ENCODE data around the gene HSPA1A.

Gene HSPA1A

DNA sequence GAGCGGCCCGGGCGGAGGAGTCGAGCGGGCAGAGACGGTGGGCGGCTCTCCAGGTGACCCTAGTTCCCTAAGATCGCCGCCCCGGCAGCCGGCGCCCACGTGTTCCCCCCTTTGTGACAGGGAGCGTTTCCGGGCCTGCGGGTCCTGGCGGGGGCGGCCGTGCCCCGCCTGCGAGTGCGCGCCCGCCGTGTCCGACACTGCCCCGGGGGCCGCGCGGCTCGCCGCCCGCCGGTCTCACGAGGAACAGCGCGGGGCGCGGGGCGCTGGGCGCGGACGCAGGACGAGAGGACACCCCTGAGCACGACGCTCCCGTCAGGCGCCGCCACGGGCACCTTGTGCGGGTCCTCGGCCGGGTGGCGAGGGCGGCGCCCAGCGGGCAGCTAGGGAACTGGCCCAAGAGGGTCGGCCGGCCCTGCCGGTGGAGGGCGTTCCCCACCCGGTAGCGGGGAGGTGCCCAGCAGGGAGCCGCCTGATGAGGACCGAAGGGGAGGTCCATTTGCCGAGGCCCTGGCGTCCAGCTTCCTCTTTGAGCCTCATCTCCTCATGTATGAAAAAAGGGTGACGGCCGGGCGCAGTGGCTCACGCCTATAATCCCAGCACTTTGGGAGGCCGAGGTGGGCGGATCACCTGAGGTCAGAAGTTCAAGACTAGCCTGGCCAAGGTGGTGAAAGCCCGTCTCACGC, 19.6 kb upstream of the HSPA1A start, which contains the start of gene VARS1 (continued):
- TF ChIP-seq, protein P1, sequence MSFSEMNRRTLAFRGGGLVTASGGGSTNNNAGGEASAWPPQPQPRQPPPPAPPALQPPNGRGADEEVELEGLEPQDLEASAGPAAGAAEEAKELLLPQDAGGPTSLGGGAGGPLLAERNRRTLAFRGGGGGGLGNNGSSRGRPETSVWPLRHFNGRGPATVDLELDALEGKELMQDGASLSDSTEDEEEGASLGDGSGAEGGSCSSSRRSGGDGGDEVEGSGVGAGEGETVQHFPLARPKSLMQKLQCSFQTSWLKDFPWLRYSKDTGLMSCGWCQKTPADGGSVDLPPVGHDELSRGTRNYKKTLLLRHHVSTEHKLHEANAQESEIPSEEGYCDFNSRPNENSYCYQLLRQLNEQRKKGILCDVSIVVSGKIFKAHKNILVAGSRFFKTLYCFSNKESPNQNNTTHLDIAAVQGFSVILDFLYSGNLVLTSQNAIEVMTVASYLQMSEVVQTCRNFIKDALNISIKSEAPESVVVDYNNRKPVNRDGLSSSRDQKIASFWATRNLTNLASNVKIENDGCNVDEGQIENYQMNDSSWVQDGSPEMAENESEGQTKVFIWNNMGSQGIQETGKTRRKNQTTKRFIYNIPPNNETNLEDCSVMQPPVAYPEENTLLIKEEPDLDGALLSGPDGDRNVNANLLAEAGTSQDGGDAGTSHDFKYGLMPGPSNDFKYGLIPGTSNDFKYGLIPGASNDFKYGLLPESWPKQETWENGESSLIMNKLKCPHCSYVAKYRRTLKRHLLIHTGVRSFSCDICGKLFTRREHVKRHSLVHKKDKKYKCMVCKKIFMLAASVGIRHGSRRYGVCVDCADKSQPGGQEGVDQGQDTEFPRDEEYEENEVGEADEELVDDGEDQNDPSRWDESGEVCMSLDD (tag by site-specific recombination; IDR thresholded peaks at IDR 0.05), result peak; percentile 64
- TF ChIP-seq, protein P2, sequence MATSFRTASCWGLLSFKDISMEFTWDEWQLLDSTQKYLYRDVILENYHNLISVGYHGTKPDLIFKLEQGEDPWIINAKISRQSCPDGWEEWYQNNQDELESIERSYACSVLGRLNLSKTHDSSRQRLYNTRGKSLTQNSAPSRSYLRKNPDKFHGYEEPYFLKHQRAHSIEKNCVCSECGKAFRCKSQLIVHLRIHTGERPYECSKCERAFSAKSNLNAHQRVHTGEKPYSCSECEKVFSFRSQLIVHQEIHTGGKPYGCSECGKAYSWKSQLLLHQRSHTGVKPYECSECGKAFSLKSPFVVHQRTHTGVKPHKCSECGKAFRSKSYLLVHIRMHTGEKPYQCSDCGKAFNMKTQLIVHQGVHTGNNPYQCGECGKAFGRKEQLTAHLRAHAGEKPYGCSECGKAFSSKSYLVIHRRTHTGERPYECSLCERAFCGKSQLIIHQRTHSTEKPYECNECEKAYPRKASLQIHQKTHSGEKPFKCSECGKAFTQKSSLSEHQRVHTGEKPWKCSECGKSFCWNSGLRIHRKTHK (tag by site-specific recombination; IDR thresholded peaks at IDR 0.05), result no peak
- TF ChIP-seq YY1 (tag by site-specific recombination; IDR thresholded peaks at IDR 0.05) (peak; percentile 42), ZNF404 (tag by site-specific recombination; IDR thresholded peaks at IDR 0.05) (no peak), ZNF626 (tag by site-specific recombination; IDR thresholded peaks at IDR 0.05) (no peak), ZNF670 (tag by site-specific recombination; IDR thresholded peaks at IDR 0.05; ENCODE audit: low read depth) (no peak), ZNF132 (tag by site-specific recombination; IDR thresholded peaks at IDR 0.05; ENCODE audit: borderline replicate concordance) (no peak), KLF9 (tag by site-specific recombination; IDR thresholded peaks at IDR 0.05; ENCODE audit: low read depth) (peak; percentile 79), SALL2 (tag by site-specific recombination; IDR thresholded peaks at IDR 0.05; ENCODE audit: borderline replicate concordance) (no peak), ZNF211 (tag by site-specific recombination; IDR thresholded peaks at IDR 0.05; ENCODE audit: low read depth) (no peak), KLF16 (tag by site-specific recombination; IDR thresholded peaks at IDR 0.05) (peak; percentile 36; the same call in 1 of the 2 replicates), ZNF548 (tag by site-specific recombination; IDR thresholded peaks at IDR 0.05) (no peak), SCRT2 (tag by site-specific recombination; IDR thresholded peaks at IDR 0.05) (0 out of 2 replicates have a peak, but pooled peaks have one; percentile 8), ZNF416 (tag by site-specific recombination; IDR thresholded peaks at IDR 0.05) (no peak; the same call in 1 of the 2 replicates), KLF10 (tag by site-specific recombination; IDR thresholded peaks at IDR 0.05) (peak; percentile 70; the same call in 1 of the 2 replicates), RBAK (tag by site-specific recombination; IDR thresholded peaks at IDR 0.05) (no peak), OSR2 (tag by site-specific recombination; IDR thresholded peaks at IDR 0.05) (peak; percentile 84), ZNF660 (tag by site-specific recombination; IDR thresholded peaks at IDR 0.05) (peak; percentile 76; the same call in 1 of the 2 replicates), ZNF169 (tag by site-specific recombination; IDR thresholded peaks at IDR 0.05) (no peak), ZBTB17 (tag by site-specific recombination; IDR thresholded peaks at IDR 0.05) (no peak)
- TF ChIP-seq, protein P3, sequence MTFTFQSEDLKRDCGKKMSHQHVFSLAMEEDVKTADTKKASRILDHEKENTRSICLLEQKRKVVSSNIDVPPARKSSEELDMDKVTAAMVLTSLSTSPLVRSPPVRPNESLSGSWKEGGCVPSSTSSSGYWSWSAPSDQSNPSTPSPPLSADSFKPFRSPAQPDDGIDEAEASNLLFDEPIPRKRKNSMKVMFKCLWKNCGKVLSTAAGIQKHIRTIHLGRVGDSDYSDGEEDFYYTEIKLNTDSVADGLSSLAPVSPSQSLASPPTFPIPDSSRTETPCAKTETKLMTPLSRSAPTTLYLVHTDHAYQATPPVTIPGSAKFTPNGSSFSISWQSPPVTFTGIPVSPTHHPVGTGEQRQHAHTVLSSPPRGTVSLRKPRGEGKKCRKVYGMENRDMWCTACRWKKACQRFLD (tag by site-specific recombination; IDR thresholded peaks at IDR 0.05), result peak; percentile 96
- TF ChIP-seq, protein P4, sequence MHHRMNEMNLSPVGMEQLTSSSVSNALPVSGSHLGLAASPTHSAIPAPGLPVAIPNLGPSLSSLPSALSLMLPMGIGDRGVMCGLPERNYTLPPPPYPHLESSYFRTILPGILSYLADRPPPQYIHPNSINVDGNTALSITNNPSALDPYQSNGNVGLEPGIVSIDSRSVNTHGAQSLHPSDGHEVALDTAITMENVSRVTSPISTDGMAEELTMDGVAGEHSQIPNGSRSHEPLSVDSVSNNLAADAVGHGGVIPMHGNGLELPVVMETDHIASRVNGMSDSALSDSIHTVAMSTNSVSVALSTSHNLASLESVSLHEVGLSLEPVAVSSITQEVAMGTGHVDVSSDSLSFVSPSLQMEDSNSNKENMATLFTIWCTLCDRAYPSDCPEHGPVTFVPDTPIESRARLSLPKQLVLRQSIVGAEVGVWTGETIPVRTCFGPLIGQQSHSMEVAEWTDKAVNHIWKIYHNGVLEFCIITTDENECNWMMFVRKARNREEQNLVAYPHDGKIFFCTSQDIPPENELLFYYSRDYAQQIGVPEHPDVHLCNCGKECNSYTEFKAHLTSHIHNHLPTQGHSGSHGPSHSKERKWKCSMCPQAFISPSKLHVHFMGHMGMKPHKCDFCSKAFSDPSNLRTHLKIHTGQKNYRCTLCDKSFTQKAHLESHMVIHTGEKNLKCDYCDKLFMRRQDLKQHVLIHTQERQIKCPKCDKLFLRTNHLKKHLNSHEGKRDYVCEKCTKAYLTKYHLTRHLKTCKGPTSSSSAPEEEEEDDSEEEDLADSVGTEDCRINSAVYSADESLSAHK (tag by site-specific recombination; IDR thresholded peaks at IDR 0.05), result peak; percentile 31
- TF ChIP-seq, protein P5, sequence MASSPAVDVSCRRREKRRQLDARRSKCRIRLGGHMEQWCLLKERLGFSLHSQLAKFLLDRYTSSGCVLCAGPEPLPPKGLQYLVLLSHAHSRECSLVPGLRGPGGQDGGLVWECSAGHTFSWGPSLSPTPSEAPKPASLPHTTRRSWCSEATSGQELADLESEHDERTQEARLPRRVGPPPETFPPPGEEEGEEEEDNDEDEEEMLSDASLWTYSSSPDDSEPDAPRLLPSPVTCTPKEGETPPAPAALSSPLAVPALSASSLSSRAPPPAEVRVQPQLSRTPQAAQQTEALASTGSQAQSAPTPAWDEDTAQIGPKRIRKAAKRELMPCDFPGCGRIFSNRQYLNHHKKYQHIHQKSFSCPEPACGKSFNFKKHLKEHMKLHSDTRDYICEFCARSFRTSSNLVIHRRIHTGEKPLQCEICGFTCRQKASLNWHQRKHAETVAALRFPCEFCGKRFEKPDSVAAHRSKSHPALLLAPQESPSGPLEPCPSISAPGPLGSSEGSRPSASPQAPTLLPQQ (tag by site-specific recombination; IDR thresholded peaks at IDR 0.05), result no peak; the same call in 1 of the 2 replicates
- TF ChIP-seq, protein P6, sequence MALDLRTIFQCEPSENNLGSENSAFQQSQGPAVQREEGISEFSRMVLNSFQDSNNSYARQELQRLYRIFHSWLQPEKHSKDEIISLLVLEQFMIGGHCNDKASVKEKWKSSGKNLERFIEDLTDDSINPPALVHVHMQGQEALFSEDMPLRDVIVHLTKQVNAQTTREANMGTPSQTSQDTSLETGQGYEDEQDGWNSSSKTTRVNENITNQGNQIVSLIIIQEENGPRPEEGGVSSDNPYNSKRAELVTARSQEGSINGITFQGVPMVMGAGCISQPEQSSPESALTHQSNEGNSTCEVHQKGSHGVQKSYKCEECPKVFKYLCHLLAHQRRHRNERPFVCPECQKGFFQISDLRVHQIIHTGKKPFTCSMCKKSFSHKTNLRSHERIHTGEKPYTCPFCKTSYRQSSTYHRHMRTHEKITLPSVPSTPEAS (tag by site-specific recombination; IDR thresholded peaks at IDR 0.05), result no peak; the same call in 1 of the 2 replicates
- TF ChIP-seq, protein P7, sequence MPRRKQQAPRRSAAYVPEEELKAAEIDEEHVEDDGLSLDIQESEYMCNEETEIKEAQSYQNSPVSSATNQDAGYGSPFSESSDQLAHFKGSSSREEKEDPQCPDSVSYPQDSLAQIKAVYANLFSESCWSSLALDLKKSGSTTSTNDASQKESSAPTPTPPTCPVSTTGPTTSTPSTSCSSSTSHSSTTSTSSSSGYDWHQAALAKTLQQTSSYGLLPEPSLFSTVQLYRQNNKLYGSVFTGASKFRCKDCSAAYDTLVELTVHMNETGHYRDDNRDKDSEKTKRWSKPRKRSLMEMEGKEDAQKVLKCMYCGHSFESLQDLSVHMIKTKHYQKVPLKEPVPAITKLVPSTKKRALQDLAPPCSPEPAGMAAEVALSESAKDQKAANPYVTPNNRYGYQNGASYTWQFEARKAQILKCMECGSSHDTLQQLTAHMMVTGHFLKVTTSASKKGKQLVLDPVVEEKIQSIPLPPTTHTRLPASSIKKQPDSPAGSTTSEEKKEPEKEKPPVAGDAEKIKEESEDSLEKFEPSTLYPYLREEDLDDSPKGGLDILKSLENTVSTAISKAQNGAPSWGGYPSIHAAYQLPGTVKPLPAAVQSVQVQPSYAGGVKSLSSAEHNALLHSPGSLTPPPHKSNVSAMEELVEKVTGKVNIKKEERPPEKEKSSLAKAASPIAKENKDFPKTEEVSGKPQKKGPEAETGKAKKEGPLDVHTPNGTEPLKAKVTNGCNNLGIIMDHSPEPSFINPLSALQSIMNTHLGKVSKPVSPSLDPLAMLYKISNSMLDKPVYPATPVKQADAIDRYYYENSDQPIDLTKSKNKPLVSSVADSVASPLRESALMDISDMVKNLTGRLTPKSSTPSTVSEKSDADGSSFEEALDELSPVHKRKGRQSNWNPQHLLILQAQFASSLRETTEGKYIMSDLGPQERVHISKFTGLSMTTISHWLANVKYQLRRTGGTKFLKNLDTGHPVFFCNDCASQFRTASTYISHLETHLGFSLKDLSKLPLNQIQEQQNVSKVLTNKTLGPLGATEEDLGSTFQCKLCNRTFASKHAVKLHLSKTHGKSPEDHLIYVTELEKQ (tag by site-specific recombination; IDR thresholded peaks at IDR 0.05; ENCODE audit: borderline replicate concordance), result no peak

All from HEK293 (cell line).